HG03521 (cell line): ENCODE data around the gene BASP1.
A peak's percentile ranks its signal among the peaks of the same experiment; 100 is the strongest.
"Not testable (repeated sequence)": the region's sequence is repeated elsewhere in the genome, so short reads cannot be mapped to it uniquely, and the experiment has no call there.

ENCODE experiments used
- ATAC-seq: cut with Tn5 transposase; IDR thresholded peaks from one replicate; pipeline ENCODE4 v1.9.1; 2021; ENCODE audit warnings: mild to moderate bottlenecking, moderate library complexity; ENCODE audit not compliant: unreplicated experiment

The BASP1 gene

GRCh38 chr5:17190799-17191391 lies 26.5 kb upstream of the BASP1 start:
- ATAC-seq = no peak

- not testable (repeated sequence) for ATAC-seq
These were observed 25.9 kb upstream of the BASP1 start for GRCh38 chr5:17191574-17191973.

GRCh38 chr5:17192191-17192590 lies 25.2 kb upstream of the BASP1 start:
- ATAC-seq = no peak

GRCh38 chr5:17196024-17196423 lies 21.4 kb upstream of the BASP1 start:
- ATAC-seq = no peak

GRCh38 chr5:17196697-17197096 lies 20.7 kb upstream of the BASP1 start:
- ATAC-seq = no peak

GRCh38 chr5:17203329-17204132 lies 13.9 kb upstream of the BASP1 start:
- ATAC-seq = peak; percentile 65

GRCh38 chr5:17204133-17204489 lies 13.3 kb upstream of the BASP1 start:
- no peak for ATAC-seq

GRCh38 chr5:17206021-17206420 lies 11.4 kb upstream of the BASP1 start:
- no peak for ATAC-seq

- ATAC-seq = no peak
These were observed 5.2 kb upstream of the BASP1 start for GRCh38 chr5:17212191-17212590.

- no peak for ATAC-seq
These were observed 4.4 kb upstream of the BASP1 start for GRCh38 chr5:17212996-17213395.

GRCh38 chr5:17213938-17214337 lies 3.5 kb upstream of the BASP1 start:
- no peak for ATAC-seq

- no peak for ATAC-seq
These were observed 2.5 kb upstream of the BASP1 start for GRCh38 chr5:17214893-17215292.

GRCh38 chr5:17215361-17215760 lies 2.1 kb upstream of the BASP1 start:
- no peak for ATAC-seq

- ATAC-seq = peak; percentile 38
These were observed 1.1 kb upstream of the BASP1 start for GRCh38 chr5:17216176-17216973.

GRCh38 chr5:17216974-17217492 lies 398 bp upstream of the BASP1 start:
- ATAC-seq = no peak

GRCh38 chr5:17218353-17219005 lies 1.0 kb downstream of the BASP1 start:
- no peak for ATAC-seq

- no peak for ATAC-seq
These were observed 1.6 kb downstream of the BASP1 start for GRCh38 chr5:17219006-17219422.

GRCh38 chr5:17219469-17219868 lies 2.0 kb downstream of the BASP1 start:
- no peak for ATAC-seq

GRCh38 chr5:17219992-17220391 lies 2.6 kb downstream of the BASP1 start:
- no peak for ATAC-seq

- ATAC-seq = no peak
These were observed 3.0 kb downstream of the BASP1 start for GRCh38 chr5:17220469-17220868.
